ENCODE data around the gene COX6A2. TPM values are rescaled to one million over a fixed set of nuclear protein-coding genes. Genes with fewer than 3 reads are reported as not detected.

COX6A2 gene
- total RNA-seq, 1 donor from 2014 or later = not detected

GRCh38 chr16:31471875-31472708 lies 43.9 kb upstream of the COX6A2 start, which contains the start of gene TGFB1I1:
Gene TGFB1I1 (plus strand): TSS chr16:31472152. CDS start chr16:31472189, 37 bp downstream.
- peak; percentile 27 for ATAC-seq (ENCODE audit: low read depth)
- Mint-ChIP-seq H3K4me1 (peaks cover 46% of the 10 kb centered on the region), H3K27me3 (no peaks in the 10 kb centered on the region), H3K36me3 (ENCODE audit: low read depth) (peaks cover 3% of the 10 kb centered on the region), H3K27ac (peak within 1 kb of the TSS; percentile 50), H3K4me3 (peak within 1 kb of the TSS; percentile 78), H3K9me3 (no peaks in the 10 kb centered on the region)
- TF ChIP-seq CTCF (IDR thresholded peaks at IDR 0.05) = no peak
- CTCF ChIA-PET = interaction anchor here (1.1 kb wide), 1 partner anchor 11 kb away, joined by 3 read pairs; no protein-coding TSS in a partner anchor
- POLR2A ChIA-PET = interaction anchor here (2.0 kb wide), 1 partner anchor 12 kb away, joined by 16 read pairs; the partner anchor contains the start of gene ARMC5
- no peak for DNase-seq
- intact Hi-C loops (cut with micrococcal nuclease) = loop anchor here (2.0 kb wide), 1 partner anchor 15 kb away; no protein-coding TSS in a partner anchor

GRCh38 chr16:31471241-31471874 lies 43.2 kb upstream of the COX6A2 start:
- TF ChIP-seq CTCF (IDR thresholded peaks at IDR 0.05) = no peak
- intact Hi-C loops (cut with micrococcal nuclease) = no loop called here

GRCh38 chr16:31470615-31471014 lies 42.5 kb upstream of the COX6A2 start:
- H3K36me3 Mint-ChIP-seq (ENCODE audit: low read depth) = peaks cover 10% of the 10 kb centered on the region
- POLR2A ChIA-PET = interaction anchor here (0.8 to 2.0 kb wide), 2 partner anchors 8 to 11 kb away, joined by 3 to 16 read pairs; partner anchors contain the start of gene ARMC5

More at GRCh38 chr16:31471241-31471874, 43.2 kb upstream of the COX6A2 start:
- no peaks in the 10 kb centered on the region for H3K27me3 Mint-ChIP-seq
- H3K9me3 Mint-ChIP-seq = no peaks in the 10 kb centered on the region
- H3K4me1 Mint-ChIP-seq = peaks cover 47% of the 10 kb centered on the region
- ATAC-seq (ENCODE audit: low read depth) = no peak
- ChIA-PET CTCF (interaction anchor here (1.1 kb wide), 1 partner anchor 11 kb away, joined by 3 read pairs; no protein-coding TSS in a partner anchor), POLR2A (interaction anchor here (2.0 kb wide), 1 partner anchor 12 kb away, joined by 16 read pairs; the partner anchor contains the start of gene ARMC5)
- DNase-seq = no peak
- H3K27ac Mint-ChIP-seq = no peak overlapping the region
- peak overlapping the region; percentile 38 for H3K4me3 Mint-ChIP-seq
- H3K36me3 Mint-ChIP-seq (ENCODE audit: low read depth) = peaks cover 8% of the 10 kb centered on the region

GRCh38 chr16:31467858-31468257 lies 39.7 kb upstream of the COX6A2 start:
- H3K4me3 Mint-ChIP-seq = no peak overlapping the region
- no peaks in the 10 kb centered on the region for H3K27me3 Mint-ChIP-seq
- H3K9me3 Mint-ChIP-seq = no peaks in the 10 kb centered on the region
- no peak overlapping the region for H3K27ac Mint-ChIP-seq
- TF ChIP-seq CTCF (IDR thresholded peaks at IDR 0.05) = no peak
- DNase-seq (no peak), ATAC-seq (ENCODE audit: low read depth) (no peak)
- ChIA-PET CTCF (interaction anchor here (0.7 kb wide), 1 partner anchor 202 kb away, joined by 4 read pairs; no protein-coding TSS in a partner anchor), POLR2A (interaction anchor here (0.6 to 2.2 kb wide), 2 partner anchors 9 to 288 kb away, joined by 3 to 16 read pairs; partner anchors contain the start of genes ARMC5 and FUS)
- peaks cover 42% of the 10 kb centered on the region for H3K4me1 Mint-ChIP-seq
- peaks cover 28% of the 10 kb centered on the region for H3K36me3 Mint-ChIP-seq (ENCODE audit: low read depth)
- intact Hi-C loops (cut with micrococcal nuclease) = no loop called here

More at GRCh38 chr16:31470615-31471014, 42.5 kb upstream of the COX6A2 start:
- TF ChIP-seq CTCF (IDR thresholded peaks at IDR 0.05) = no peak
- ATAC-seq (ENCODE audit: low read depth) (no peak), DNase-seq (no peak)
- no peaks in the 10 kb centered on the region for H3K27me3 Mint-ChIP-seq
- H3K9me3 Mint-ChIP-seq = no peaks in the 10 kb centered on the region
- CTCF ChIA-PET = interaction anchor here (1.1 kb wide), 1 partner anchor 10 kb away, joined by 3 read pairs; no protein-coding TSS in a partner anchor
- peaks cover 46% of the 10 kb centered on the region for H3K4me1 Mint-ChIP-seq
- H3K27ac Mint-ChIP-seq = no peak overlapping the region
- no peak overlapping the region for H3K4me3 Mint-ChIP-seq
- intact Hi-C loops (cut with micrococcal nuclease) = no loop called here
